Measurements from ENCODE around the gene APMAP. TPM values are rescaled to one million over a fixed set of nuclear protein-coding genes. Genes with fewer than 3 reads are reported as not detected.
"Not testable (repeated sequence)": the region's sequence is repeated elsewhere in the genome, so short reads cannot be mapped to it uniquely, and the experiment has no call there.

The APMAP gene
- total RNA-seq, 1 donor from 2014 or later, result 25.9 TPM

DNA sequence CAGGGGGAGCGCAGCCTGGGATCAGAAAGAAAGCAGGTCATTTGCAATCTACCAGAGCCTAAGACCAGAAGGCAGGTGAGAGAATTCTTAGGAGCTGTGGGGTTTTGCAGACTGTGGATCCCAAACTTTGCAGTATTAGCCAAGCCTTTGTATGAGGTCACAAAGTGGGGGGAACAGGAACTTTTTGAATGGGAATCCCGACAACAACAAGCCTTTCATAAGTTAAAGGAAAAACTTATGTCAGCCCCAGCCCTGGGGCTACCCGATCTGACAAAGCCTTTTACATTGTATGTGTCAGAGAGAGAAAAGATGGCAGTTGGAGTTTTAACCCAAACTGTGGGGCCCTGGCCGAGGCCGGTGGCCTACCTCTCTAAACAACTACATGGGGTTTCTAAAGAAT, 63.3 kb downstream of the APMAP start:
- DNase-seq; intact Hi-C loops (cut with micrococcal nuclease); ATAC-seq: not testable (repeated sequence)

DNA sequence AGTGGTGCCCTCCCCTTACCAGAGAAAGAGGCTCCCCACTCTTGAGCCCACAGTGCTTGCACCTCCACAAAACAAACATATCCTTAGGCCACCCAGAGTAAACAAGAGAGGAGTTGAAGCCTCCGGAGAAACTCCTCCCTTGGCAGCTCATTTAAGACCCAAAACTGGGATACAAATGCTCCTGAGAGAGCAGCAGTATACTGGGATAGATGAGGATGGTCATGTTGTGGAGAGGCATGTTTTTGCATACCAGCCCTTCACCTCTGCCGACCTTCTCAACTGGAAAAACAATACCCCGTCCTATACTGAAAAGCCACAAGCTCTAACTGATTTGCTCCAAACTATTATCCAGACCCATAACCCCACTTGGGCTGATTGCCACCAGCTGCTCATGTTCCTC, 71.8 kb downstream of the APMAP start:
- DNase-seq; intact Hi-C loops (cut with micrococcal nuclease); ATAC-seq: not testable (repeated sequence)

DNA sequence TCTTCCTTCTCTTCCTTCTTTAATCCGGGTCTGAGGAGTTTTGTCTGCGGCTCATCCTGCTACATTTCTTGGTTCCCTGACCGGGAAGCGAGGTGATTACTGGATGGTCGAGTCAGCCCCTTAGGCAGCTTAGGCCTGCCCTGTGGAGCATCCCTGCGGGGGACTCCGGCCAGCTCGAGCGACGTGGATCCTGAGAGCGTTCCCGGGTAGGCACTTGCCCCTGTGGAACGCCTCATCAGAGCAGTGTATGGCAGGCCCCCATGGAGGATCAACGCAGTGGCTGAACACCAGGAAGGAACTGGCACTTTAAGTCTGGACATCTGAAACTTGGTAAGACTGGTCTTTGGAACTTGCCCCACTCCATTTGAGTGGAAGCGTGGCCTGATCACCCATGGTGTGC, 72.9 kb downstream of the APMAP start:
- ATAC-seq; DNase-seq; intact Hi-C loops (cut with micrococcal nuclease): not testable (repeated sequence)

DNA sequence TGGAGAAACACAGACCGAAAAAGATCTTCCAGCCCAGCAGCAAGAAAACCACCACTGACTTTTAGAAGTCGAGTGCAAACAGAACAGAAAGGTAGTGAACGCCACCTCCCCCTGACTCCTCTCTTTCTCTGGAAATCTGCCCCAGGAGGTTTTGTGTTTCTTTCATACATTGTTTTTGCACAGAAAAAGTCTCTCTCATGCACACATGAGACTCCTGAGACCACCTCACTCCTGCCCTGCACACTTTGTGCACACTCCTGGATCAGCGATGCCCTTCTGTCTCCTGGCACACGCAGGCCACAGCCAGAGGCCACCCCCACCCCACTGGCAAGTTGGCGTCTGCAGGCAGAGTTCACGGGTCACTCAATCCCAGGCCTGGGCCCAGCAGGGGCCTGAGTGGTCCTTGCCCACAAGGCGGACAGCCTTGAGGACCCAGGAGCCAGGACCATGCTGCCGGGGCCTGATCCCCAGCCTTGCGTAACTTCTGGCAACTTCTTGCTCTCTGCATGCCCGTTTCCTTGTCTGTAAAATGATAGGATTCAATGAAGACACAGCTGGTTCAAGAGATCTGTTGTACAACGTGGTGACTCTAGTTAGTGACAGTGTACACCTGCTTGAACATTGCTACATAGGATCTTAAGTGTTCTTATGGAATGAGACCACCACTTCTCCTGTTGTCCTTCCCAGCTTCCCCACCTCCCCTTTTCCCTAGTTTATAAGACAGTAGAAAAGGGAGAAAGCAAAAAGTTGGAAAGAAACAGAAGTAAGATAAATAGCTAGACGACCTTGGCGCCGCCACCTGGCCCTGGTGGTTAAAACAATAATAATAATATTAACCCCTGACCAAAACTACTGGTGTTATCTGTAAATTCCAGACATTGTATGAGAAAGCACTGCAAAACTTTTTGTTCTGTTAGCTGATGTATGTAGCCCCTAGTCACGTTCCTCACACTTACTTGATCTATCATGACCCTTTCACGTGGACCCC, 73.7 kb downstream of the APMAP start:
- intact Hi-C loops (cut with micrococcal nuclease), result no loop called here
- no peak for DNase-seq
- ATAC-seq, result no peak

DNA sequence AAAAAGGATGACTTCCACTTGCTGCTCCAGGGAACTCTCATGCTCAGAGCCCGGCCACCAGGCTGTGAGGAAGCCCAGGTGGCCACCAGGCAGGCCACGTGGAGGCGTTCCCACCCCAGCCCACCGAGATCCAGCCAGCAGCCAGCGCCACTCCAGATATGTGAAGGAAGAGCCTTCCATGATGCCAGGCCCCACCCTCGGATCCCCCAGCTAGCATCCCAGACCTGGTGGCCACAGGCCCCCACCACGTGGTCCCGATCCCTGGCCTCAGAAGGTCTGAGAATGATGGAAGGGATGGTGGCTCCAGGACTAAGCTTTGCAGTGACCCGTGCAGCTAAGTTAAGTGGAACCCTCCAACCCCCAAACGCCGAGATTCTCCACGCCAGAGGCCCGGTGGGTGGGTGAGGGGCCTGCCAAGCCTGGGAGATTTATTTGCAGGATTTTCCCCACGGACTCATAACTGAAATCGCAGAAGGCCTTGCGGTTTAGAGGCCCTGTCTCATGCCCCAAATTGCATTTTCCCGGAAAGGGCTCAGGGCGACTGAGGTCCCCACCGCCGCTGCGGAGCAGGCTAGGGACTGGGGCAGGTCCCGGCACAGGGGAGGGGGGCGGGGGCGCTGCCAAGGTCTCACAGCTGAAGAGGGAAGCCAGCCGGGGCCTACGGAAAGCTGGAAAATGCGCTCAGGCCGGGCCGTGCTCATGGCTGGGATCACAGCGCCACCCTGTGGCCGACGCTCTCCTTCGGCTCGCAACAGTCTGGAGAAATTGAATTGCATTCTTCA, 74.6 kb downstream of the APMAP start:
- DNase-seq (peak; percentile 80), ATAC-seq (peak; percentile 86)
- intact Hi-C loops (cut with micrococcal nuclease), result no loop called here

DNA sequence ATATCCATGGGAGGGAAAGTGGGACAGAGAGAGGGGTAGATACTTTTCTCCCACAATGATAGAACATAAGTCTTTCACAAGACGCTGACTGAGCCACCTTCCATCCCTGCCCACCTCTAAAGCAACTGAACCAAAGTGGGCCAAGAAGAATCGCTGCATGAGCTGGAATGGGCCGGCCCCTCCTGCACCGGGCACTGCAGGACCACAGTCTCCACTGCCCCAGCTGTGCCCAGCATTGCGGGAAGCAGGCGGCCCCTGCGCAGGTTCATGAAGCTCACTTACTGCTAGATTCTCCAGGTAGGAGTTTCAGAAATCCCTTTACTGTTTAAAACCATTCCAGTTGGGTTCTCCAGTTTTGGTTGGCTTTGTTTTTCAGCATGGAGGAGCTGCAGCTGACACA, 75.5 kb downstream of the APMAP start:
- ATAC-seq (no peak), DNase-seq (no peak)
- intact Hi-C loops (cut with micrococcal nuclease), result no loop called here

DNA sequence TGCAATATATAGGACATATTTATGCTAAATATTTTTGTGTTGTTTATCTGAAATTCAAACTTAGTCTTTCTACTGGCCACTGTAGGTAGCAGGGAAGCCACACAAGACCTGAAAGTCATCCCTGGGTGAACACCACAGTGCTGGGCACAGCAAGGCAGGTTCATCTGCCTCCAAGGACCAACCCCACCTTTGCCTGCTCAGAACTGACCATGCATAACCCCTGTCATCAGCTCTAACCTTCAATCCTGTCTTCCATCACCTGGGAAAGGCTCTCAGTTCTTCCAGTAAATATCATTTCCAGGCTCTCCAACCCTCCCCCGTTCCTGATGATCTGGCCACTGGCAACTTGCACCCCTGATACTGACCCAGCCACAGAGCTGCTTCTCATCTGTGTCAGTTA, 76.1 kb downstream of the APMAP start:
- intact Hi-C loops (cut with micrococcal nuclease), result no loop called here
- DNase-seq (no peak), ATAC-seq (no peak)

DNA sequence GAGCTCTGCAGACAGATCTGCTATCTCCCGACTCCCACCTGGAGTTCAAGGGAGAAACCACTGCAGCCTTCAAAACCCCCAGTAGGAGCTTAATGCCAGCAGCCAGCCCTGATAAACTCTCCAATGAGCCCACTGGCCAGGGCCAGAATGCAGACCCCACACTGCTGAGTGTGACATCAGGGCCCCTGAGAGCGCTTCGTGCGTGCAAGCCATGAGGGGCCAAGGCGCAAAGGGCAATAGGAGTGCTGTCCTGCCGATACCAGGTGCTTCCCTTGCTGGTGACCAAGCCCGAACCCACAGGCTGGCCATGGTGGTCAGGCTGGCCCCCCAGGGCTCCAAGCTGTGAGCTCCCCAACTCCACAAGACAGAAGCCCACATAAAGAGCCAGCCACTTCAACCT, 76.7 kb downstream of the APMAP start:
- DNase-seq, result no peak
- intact Hi-C loops (cut with micrococcal nuclease), result no loop called here
- ATAC-seq, result no peak

DNA sequence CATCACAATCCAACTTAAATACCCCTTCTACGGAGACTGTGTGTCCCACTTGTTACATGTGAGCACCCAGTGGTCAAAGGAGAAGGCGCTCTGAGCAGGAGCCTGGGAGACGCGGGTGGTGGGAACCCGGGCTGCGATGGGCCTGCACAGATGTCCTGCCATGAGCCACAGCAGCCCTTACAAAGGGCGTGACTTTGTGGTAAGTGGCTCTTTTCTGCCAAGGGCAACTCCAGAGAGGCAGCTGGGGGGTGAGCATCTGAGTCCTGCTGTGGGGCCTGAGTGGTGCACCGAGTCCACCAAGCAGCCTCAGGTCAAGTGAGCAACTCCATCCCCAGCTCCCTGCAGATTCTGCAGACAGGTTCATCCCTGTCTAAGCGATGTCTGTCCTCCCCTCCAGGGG, 77.1 kb downstream of the APMAP start:
- ATAC-seq, result no peak
- intact Hi-C loops (cut with micrococcal nuclease), result no loop called here

DNA sequence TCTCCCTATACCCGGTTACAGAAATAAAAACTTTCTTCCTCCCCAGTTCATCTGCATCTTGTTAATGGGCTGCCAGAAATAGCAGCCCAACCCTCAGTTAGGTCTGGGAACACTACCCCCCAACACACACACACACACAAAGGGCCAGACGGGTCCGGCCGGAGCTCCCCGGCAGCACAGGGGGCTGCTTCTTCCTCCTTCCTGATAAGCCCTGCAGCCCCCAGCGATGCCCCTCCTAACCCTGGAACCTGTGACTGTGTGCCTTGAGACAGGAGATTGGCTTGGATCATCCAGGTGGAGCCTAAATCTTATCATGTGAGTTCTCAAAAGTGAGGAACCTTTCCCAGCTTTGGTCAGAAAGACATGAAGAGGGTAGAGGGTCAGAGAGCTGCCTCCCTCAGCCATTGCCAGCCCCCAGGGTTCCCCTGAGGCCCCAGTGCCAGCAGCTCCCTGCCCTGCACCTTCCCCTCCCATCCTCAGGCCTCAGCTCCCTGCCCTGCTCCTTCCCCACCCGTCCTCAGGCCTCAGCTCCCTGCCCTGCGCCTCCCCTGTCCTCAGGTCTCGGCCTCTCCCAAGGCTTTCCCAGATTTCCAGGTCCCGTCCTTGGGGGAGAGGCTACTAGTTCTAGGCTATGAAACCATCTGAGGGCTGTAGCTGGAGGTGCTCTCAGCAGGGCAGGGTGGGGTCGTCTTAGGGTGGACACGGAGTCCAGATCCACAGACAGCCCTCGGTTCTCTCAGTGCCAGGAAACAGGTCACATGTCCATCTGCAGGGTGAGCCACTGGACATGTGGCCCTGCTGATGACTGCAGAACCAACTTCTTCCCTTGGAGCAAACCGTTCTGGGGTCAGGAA, 77.9 kb downstream of the APMAP start:
- intact Hi-C loops (cut with micrococcal nuclease), result no loop called here
- DNase-seq, result no peak
- no peak for ATAC-seq

More for the DNA sequence above, 77.1 kb downstream of the APMAP start:
- DNase-seq, result no peak

DNA sequence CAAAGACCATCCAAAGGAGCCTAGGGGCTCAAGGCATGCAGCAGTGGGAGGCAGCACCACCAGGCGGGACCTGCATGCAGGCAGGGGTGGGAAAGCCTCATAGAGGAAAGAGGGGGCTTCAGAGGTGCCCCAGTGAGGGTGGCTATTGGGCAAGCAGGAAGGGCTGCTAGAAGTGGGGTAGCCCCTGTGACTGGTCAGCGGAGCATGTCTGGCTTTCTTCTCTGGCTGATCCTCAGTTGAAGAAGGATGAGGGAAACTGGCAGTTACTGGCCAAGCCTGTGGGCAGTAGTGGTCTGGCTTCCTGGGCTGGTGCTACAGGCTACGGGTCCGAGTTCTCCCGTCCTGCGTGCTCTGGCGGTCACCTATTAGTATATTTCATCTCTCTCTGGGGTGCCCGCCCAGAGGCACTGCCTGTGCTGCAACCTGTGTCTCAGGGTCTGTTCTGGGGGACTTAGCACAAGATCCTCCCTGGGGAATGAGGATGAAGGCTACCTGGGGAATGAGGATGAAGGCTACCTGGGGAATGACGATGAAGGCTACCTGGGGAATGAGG, 79.4 kb downstream of the APMAP start:
- intact Hi-C loops (cut with micrococcal nuclease), result no loop called here
- DNase-seq (no peak), ATAC-seq (no peak)

Other genes with a start within 250 kb of the APMAP start
- gene CST7, start 43.5 kb downstream of the APMAP start, total RNA-seq, result 0.92 TPM
- 164 TPM for gene ACSS1, start 65.4 kb upstream of the APMAP start, total RNA-seq
- not detected for gene VSX1, start 89.4 kb upstream of the APMAP start, total RNA-seq
- 130 TPM for gene ENTPD6, start 203.0 kb upstream of the APMAP start, total RNA-seq

Measured in left ventricle myocardium superior (tissue), 1 donor.